Measurements from ENCODE around the gene C19orf33.
"Not testable (repeated sequence)": the region's sequence is repeated elsewhere in the genome, so short reads cannot be mapped to it uniquely, and the experiment has no call there.

Gene C19orf33

DNA sequence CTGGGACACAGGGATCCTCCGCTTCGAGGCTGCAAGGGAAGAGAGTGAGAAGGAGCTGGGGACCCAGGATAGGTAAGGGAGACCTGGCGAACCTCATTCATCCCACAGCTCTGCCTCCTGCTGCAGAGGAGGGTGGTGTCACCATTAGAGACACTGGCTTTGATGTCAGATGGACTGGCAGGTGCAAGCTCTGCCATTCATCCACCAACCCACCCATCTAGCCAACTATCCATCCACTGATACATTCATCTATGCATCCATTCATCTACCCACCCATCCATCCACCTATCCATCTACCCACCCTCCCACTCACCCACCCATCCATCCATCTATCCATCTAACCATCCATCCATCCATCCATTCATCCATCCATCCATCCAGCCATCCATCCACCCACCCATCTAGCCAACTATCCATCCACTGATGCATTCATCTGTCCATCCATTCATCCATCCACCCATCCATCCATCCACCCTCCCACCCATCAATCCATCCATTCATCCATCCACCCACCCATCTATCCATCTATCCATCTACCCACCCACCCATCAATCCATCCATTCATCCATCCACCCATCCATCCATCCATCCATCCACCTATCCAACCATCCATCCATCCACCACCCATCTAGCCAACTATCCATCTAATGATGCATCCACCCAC, 5.7 kb downstream of the C19orf33 start:
- no peak for DNase-seq

DNA sequence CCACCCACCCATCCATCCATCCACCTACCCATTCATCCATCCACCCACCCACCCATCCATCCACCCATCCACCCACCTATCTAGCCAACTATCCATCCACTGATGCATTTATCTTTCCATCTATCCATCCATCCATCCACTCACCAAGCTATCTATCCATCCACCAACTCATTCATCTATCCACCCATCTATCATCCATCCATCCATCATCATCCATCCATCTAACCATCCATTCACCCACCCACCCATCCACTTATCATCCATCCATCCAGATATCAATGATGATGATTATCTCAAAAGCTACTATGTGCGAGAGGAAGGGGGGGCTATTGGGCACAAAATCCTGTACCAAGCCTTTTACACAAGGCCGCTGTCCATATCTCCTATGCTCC, 6.2 kb downstream of the C19orf33 start:
- no peak for DNase-seq

DNA sequence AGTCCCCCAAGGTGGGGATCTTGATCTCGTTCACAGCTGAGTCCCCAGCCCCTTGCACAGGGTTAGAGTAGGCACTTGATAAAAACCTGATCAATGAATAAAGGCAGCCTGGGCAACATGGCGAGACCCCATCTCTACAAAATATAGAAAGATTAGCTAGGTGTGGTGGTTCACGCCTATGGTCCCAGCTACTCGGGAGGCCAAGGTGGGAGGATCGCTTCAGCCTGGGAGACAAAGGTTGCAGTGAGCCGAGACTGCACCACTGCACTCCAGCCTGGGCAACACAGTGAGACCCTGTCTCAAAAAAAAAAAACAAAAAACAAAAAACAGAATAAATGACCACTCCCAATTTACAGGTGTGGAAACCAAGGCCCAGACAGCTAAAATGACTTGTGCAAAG, 6.9 kb downstream of the C19orf33 start:
- no peak for DNase-seq

DNA sequence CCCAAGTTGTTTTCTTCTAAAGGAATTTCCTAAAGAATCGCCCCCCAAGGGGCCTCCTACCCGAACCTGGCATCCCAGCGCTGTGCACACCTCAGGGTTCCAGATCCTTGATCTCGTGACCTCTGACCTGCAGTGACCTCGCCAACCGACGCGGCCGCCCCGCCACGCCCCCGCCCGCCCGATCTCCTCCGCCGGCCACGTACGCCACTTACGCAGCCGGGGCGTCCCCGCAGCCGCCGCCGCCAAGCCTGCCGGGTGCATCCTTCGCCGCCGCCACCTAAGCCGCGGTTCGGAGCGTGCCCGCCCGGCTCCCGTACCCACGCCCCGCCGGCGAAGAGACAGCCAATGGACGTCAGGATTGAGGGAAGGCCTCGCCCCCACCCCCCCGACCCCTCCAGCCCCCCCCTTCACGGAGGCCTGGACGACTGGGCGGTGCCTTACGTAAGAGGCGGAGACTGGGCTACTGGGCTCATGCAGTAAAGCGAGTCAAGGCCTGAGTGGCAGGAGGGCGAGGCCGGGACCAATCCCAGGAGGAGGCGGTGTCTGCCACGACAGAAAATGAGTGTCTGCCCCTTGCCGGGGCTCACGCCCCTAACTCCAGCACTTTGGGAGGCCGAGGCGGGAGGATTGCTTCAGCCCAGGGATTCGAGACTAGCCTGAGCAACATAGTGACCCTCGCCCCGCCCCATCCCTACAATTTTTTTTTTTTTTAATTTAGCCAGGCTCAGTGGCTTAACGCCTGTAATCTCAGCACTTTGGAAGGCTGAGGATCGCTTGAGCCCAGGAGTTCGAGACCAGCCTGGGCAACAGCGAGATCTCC, 11.8 kb downstream of the C19orf33 start, which contains the start of gene YIF1B:
YIF1B (minus strand) TSS at position 291 of the 820 bp plus-strand sequence; CDS start at position 261, 30 bp downstream.
- peak; percentile 95 to 96 for DNase-seq

GRCh38 chr19:38316477-38317067, 12.5 kb downstream of the C19orf33 start:
- DNase-seq, result no peak

- peak in 1 of 2 donors; percentile 21 for DNase-seq
Measured at GRCh38 chr19:38317104-38317612, 13.1 kb downstream of the C19orf33 start.

DNA sequence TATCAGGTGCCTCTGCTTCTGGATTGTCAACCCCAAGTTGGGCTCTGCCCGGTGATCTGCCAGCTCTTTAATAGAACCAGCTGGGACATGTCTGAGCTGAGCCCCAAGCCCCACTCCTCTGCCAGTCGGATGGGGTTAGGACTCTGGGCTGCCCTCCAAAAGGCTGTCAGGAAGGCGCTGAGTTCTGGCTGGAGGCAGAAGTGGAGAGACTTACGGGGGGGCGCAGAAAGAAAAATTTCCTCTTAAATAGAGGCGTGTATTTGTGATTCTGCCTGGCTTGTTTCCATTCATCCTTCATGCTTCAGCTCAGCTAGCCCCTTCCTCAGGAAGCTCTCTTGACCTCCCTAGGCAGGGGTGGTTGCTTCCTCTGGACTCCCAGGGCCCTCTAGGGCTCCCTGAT, 14.6 kb downstream of the C19orf33 start:
- no peak for DNase-seq

- DNase-seq, result peak; percentile 53 to 75
Measured at GRCh38 chr19:38319421-38320258, 15.6 kb downstream of the C19orf33 start, which contains the start of gene KCNK6. TSS of gene KCNK6 (plus strand) at chr19:38319845. CDS start at chr19:38319951, 106 bp downstream.

GRCh38 chr19:38320969-38321339, 16.9 kb downstream of the C19orf33 start:
- DNase-seq, result no peak

GRCh38 chr19:38321646-38322196, 17.7 kb downstream of the C19orf33 start:
- no peak for DNase-seq

DNA sequence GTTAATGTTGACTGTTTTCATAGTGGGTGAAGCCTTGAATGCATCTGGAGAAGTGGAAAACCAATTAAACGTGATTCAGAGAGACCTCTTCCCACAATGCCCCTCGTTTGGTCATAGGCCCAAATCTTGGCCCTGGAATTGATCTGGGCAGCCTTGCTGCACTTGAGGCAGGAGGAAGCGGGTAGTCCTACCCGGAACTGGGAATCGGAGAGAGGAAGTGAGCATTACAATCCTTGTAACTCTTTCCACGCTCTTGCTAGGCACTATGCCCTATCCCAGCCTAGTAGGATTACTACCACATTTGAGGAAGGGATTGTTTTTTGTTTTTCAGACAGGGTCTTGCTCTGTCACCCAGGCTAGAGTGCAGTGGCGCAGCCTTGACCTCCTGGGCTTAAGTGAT, 19.2 kb downstream of the C19orf33 start:
- no peak for DNase-seq

DNA sequence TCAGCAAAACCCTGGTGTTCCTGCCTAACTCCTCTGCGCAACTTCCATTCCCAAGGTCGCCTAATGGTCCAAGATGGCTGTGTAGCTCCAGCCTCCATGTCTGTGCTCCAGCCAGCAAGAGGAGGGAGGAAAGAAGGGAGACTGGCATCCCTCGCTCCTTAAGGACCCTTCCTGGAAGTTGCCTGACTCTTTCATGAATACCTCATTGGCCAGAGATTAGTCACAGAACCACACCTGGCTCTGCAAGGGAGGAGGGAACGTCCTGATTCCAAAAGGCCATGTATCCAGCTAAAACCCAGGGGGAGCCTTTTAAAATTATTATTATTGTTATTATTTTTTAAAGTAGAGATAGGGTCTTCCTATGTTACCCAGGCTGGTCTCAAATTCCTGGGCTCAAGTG, 20.4 kb downstream of the C19orf33 start:
- DNase-seq, result no peak

GRCh38 chr19:38326591-38326990, 22.5 kb downstream of the C19orf33 start:
- no peak for DNase-seq

GRCh38 chr19:38329651-38330050, 25.6 kb downstream of the C19orf33 start:
- DNase-seq, result no peak

GRCh38 chr19:38331728-38332127, 27.7 kb downstream of the C19orf33 start:
- DNase-seq, result no peak

DNA sequence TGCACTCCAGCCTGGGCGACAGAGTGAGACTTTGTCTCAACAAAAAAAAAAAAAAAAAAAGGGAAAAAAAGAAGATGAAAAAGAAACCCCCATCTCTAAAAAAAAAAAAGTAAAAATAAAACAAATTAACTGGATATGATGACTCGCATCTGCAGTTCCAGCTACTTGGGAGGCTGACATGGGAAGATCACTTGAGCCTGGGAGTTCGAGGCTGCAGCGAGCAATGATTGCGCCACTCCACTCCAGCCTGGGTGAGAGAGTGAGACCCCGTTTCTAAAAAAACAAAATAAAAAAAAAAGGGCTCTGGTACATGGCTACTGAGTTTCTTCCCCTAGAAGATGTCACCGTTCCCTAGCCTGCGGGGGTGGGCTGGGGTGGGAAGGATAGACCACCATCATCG, 29.2 kb downstream of the C19orf33 start:
- no peak for DNase-seq

DNA sequence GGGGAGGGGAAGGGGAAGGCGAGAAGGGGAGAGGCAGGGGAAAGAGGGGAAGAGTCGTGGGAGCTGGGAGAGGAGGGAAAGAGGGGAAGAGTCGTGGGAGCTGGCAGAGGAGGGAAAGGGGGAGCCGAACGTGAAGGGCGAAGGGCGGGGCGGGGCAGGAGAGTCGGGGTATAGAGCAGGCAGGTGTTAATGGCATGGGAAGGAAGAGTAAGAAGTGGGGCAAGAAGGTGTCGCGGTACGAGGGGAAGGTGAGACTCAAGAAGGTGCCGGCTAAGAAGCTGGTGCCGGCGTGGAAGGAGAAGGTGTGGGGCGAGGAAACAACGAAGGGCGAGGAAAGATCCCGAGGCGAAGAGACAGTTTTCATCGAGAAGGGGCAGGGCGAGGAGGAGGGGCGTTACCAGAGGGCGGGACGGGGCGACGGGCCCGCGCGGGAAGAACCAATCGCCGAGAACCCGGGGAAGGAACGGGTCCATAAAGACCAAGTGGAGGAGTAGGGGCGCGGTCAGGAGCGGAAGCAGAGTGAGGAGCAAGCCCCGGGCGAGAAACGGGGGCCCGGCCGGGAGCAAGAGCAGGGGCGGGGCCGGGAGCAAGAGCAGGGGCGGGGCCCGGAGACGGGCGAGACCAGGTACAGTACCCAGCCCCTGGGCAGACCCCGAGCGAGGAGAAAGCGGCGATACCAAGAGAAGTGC, 32.0 kb downstream of the C19orf33 start:
- peak; percentile 96 to 97 for DNase-seq

GRCh38 chr19:38336638-38337359, 32.7 kb downstream of the C19orf33 start:
- DNase-seq, result peak; percentile 95 to 97

DNA sequence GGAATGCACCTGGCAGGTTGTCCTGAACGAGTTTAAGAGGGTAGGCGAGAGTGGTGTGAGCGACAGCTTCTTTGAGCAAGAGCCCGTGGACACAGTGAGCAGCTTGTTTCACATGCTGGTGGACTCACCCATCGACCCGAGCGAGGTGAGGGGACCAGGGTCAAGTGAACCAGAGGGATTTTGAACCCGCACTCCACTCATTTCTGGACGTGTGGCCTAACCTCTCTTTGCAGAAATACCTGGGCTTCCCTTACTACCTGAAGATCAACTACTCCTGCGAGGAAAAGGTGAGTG, 33.3 kb downstream of the C19orf33 start:
- peak in 1 of 2 donors; percentile 26 for DNase-seq

- not testable (repeated sequence) for DNase-seq
Measured at GRCh38 chr19:38339011-38339410, 35.0 kb downstream of the C19orf33 start.

GRCh38 chr19:38340927-38341326, 36.9 kb downstream of the C19orf33 start:
- no peak for DNase-seq
